Spleen (tissue), 7 donors: ENCODE results near the gene SLC44A1.

Source experiments
- CTCF ChIP-seq, 11 experiments: fragments of 200-600 bp in 7 of 11; fragments of 450-650 bp in 4 of 11; sonication (generic) in 4 of 11; IDR thresholded peaks in 8 of 11; conservative IDR thresholded peaks in 3 of 11; 1 replicate in 7 of 11; 2 replicates in 4 of 11; pipeline versions ENCODE4 v1.4.0 to v1.8.0; 2016 to 2021; ENCODE audit warnings: antibody characterized with exemption in 11 of 11, inconsistent platforms in 4 of 11, mild to moderate bottlenecking in 1 of 11
- POLR2AphosphoS5 ChIP-seq, 3 donors: sonication (generic); formaldehyde crosslinking; IDR thresholded peaks; one replicate each; pipeline ENCODE4 v1.5.1; 2017; ENCODE audit warnings: antibody characterized with exemption in 3 of 3
- donor health status: DM: no; HTN: no; CAD: no; lungs with moderate emphysema.
- donor health status: DM: no; HTN: no; CAD: no.
- donor health status: DM: no; HTN: no; CAD: no.

- TF ChIP-seq CTCF (IDR thresholded peaks at IDR 0.05 in 8 of 11, conservative IDR thresholded peaks at IDR 0.05 in 3 of 11) (no peak), POLR2AphosphoS5 (IDR thresholded peaks at IDR 0.05) (no peak)
Observed at GRCh38 chr9:105281926-105282325, 37.5 kb downstream of the SLC44A1 start.
